ENCODE results near the gene ZKSCAN5. TPM values are rescaled to one million over a fixed set of nuclear protein-coding genes. Genes with fewer than 3 reads are reported as not detected.

Gene ZKSCAN5
- total RNA-seq, 1 donor from 2014 or later: 6.2 TPM

Other genes with a start within 250 kb of the ZKSCAN5 start
- gene MYH16, start 231.8 kb upstream of the ZKSCAN5 start, total RNA-seq: not detected
- gene ARPC1A, start 178.8 kb upstream of the ZKSCAN5 start, total RNA-seq: 109 TPM
- 236 TPM for gene ARPC1B, start 129.9 kb upstream of the ZKSCAN5 start, total RNA-seq
- 61.6 TPM for gene PDAP1, start 96.1 kb upstream of the ZKSCAN5 start, total RNA-seq
- 64.2 TPM for gene BUD31, start 95.7 kb upstream of the ZKSCAN5 start, total RNA-seq
- gene PTCD1, start 65.9 kb upstream of the ZKSCAN5 start, total RNA-seq: 6.8 TPM
- 26.8 TPM for gene CPSF4, start 65.7 kb upstream of the ZKSCAN5 start, total RNA-seq
- 210 TPM for gene ATP5MF, start 38.5 kb upstream of the ZKSCAN5 start, total RNA-seq
- 11.1 TPM for gene ZNF789, start 31.8 kb upstream of the ZKSCAN5 start, total RNA-seq
- 32.9 TPM for gene ZNF394, start 4.4 kb upstream of the ZKSCAN5 start, total RNA-seq
- gene FAM200A, start 47.5 kb downstream of the ZKSCAN5 start, total RNA-seq: 6.7 TPM
- gene ZNF655, start 54.0 kb downstream of the ZKSCAN5 start, total RNA-seq: 71.6 TPM
- gene TMEM225B, start 93.6 kb downstream of the ZKSCAN5 start, total RNA-seq: 0.30 TPM
- gene ZSCAN25, start 112.3 kb downstream of the ZKSCAN5 start, total RNA-seq: 16.5 TPM
- gene CYP3A5, start 175.3 kb downstream of the ZKSCAN5 start, total RNA-seq: 15.5 TPM
- 0.21 TPM for gene CYP3A7, start 230.5 kb downstream of the ZKSCAN5 start, total RNA-seq

Measured in lower lobe of right lung (tissue), 1 donor.